ENCODE results near the gene SFXN3.
A peak's percentile ranks its signal among the peaks of the same experiment; 100 is the strongest.
"Not testable (repeated sequence)": the region's sequence is repeated elsewhere in the genome, so short reads cannot be mapped to it uniquely, and the experiment has no call there.

SFXN3 gene

DNA sequence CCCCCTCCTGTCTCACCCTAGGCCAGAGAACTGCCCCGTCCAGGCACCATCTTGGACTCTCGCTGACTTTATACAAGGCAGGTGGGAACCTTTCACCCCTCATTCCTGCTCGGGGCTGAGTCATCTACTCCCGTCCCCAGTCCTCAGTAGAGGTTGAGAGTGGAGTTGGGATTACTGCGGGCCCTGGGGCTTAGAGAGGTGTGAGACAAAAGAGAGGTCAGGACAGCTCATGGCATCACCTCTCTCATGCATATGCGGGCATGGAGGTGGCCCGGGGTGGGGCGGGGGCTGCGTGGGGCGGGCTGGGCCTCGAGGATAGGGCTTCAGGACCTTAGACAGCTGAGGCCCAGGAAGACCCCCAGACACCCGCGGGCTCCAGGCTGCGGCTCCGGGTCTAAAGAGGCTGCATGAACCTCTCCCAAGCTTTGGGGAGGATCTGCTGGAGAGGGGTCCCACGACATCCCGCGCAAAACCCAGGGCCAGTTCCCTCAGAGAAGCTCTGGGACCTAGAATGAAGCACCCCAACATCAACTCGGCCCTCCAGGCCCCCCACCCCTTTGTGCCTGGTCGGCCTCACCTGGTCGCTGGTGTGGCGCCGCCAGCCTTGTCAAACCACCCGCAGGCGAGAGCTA is 422 bp upstream of the SFXN3 start:
- peaks cover 51% of the 10 kb centered on the region for H3K27me3 ChIP-seq (ENCODE audit: control insufficient read depth, insufficient read depth, low read length)
- H3K9me3 ChIP-seq (ENCODE audit: control insufficient read depth, insufficient read depth, low read length) = no peaks in the 10 kb centered on the region
- H3K27ac ChIP-seq (ENCODE audit: low read depth, low read length) = peak overlapping the region; percentile 50
- H3K36me3 ChIP-seq (ENCODE audit: control insufficient read depth, insufficient read depth, low read length) = no peaks in the 10 kb centered on the region
- H3K4me3 ChIP-seq (ENCODE audit: low read depth, low read length) = peak overlapping the region; percentile 68
- peaks cover 27% of the 10 kb centered on the region for H3K4me1 ChIP-seq (ENCODE audit: control insufficient read depth, insufficient read depth, low read length)
- no peak overlapping the region for H3K9ac ChIP-seq (ENCODE audit: low read depth, low read length)

DNA sequence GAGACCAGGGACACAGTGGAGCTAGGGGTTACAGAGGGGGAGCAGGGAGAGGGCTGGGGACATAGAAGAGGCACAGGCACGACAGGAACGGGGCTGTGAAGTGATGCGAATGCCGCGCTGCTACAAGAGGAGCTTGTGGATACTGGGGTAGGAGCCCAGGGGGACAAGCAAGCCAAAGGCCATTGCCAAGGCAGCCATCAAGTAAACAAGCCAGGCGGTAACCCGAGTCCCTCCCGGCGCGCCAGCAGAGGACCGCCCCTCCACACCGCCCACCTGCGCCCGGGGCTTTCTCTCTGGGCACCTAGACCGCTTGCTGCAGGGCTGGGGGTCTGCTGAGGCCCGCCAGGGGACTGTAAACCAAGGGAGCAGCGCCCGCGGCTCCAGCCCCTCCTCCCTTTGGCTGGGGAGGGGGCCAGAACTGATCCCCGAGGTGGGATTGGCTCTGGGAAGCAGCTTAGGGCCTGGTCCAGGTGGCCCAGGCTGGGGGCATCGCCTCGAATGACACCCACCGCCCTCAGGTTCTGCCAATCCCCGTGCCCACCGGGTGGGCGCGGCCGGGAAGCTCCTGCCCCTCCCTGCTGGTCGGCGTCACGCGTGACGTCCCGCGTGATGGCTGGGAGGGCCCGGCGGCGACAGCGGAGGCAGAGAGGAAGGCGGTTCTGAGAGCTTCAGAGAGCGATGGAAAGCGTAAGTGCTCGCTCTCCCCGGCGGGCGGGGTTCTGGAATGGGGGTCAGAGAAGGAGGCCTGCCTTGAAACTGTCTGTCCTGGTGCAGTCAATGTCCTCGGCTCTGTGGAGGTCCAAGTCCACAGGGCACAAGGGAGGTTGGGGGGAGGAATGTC is 982 bp downstream of the SFXN3 start:
- H3K9me3 ChIP-seq (ENCODE audit: control insufficient read depth, insufficient read depth, low read length) = no peaks in the 10 kb centered on the region
- peaks cover 55% of the 10 kb centered on the region for H3K27me3 ChIP-seq (ENCODE audit: control insufficient read depth, insufficient read depth, low read length)
- H3K9ac ChIP-seq (ENCODE audit: low read depth, low read length) = no peak overlapping the region
- no peaks in the 10 kb centered on the region for H3K36me3 ChIP-seq (ENCODE audit: control insufficient read depth, insufficient read depth, low read length)
- peak overlapping the region; percentile 68 for H3K4me3 ChIP-seq (ENCODE audit: low read depth, low read length)
- H3K4me1 ChIP-seq (ENCODE audit: control insufficient read depth, insufficient read depth, low read length) = peaks cover 27% of the 10 kb centered on the region
- H3K27ac ChIP-seq (ENCODE audit: low read depth, low read length) = no peak overlapping the region

DNA sequence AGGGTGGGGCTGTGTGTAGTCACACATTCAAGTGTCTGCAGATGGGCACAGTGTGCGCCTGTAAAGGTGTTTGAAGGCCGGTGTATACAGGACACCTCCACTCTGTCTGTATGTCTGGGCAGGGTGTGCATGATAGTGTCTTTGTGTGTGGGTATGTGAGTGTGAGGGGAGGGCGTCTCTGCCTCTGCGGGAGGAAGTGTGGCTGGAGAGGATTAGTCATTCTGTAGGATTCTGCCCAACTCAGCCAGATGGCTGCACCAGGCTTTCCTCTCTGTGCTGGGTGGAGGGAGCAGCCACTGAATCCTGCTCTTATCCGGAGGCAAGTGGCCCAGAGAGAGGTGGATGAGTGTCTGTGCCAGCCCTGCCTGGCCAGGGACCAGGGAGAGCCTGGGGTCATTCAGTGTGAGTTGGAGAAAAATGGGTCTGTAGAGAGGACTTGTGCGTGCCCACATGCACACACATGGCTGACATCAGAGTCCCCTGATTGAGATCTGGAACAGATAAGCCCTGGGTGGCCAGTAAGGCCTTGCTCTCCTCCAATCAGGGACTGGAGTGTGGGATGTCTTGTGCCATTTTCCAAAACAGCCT is 1.7 kb downstream of the SFXN3 start:
- no peaks in the 10 kb centered on the region for H3K36me3 ChIP-seq (ENCODE audit: control insufficient read depth, insufficient read depth, low read length)
- peak overlapping the region; percentile 68 for H3K4me3 ChIP-seq (ENCODE audit: low read depth, low read length)
- no peak overlapping the region for H3K9ac ChIP-seq (ENCODE audit: low read depth, low read length)
- peaks cover 27% of the 10 kb centered on the region for H3K4me1 ChIP-seq (ENCODE audit: control insufficient read depth, insufficient read depth, low read length)
- no peaks in the 10 kb centered on the region for H3K9me3 ChIP-seq (ENCODE audit: control insufficient read depth, insufficient read depth, low read length)
- no peak overlapping the region for H3K27ac ChIP-seq (ENCODE audit: low read depth, low read length)
- H3K27me3 ChIP-seq (ENCODE audit: control insufficient read depth, insufficient read depth, low read length) = peaks cover 55% of the 10 kb centered on the region

GRCh38 chr10:101033276-101033675 is 2.2 kb downstream of the SFXN3 start:
- H3K4me1 ChIP-seq (ENCODE audit: control insufficient read depth, insufficient read depth, low read length) = peaks cover 27% of the 10 kb centered on the region
- no peak overlapping the region for H3K27ac ChIP-seq (ENCODE audit: low read depth, low read length)
- H3K27me3 ChIP-seq (ENCODE audit: control insufficient read depth, insufficient read depth, low read length) = peaks cover 55% of the 10 kb centered on the region
- no peaks in the 10 kb centered on the region for H3K9me3 ChIP-seq (ENCODE audit: control insufficient read depth, insufficient read depth, low read length)
- H3K36me3 ChIP-seq (ENCODE audit: control insufficient read depth, insufficient read depth, low read length) = no peaks in the 10 kb centered on the region
- no peak overlapping the region for H3K4me3 ChIP-seq (ENCODE audit: low read depth, low read length)
- H3K9ac ChIP-seq (ENCODE audit: low read depth, low read length) = no peak overlapping the region

DNA sequence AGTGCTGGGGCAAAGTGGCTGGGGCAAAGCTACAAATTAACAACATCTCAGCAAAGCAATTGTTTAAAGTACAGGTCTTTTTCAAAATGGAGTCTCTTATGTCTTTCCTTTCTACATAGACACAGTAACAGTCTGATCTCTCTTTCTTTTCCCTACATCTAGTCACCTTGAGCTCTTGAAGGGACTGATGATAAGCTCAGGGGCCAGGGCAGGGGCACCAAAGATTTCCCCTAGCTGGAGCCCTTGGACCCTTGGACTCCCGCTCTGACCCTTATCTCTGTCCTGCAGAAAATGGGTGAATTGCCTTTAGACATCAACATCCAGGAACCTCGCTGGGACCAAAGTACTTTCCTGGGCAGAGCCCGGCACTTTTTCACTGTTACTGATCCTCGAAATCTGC is 3.4 kb downstream of the SFXN3 start:
- H3K36me3 ChIP-seq (ENCODE audit: control insufficient read depth, insufficient read depth, low read length); H3K9ac ChIP-seq (ENCODE audit: low read depth, low read length); H3K27ac ChIP-seq (ENCODE audit: low read depth, low read length); H3K9me3 ChIP-seq (ENCODE audit: control insufficient read depth, insufficient read depth, low read length); H3K4me3 ChIP-seq (ENCODE audit: low read depth, low read length): not testable (repeated sequence)
- Histone ChIP-seq H3K4me1 (ENCODE audit: control insufficient read depth, insufficient read depth, low read length) (peaks cover 26% of the 10 kb centered on the region), H3K27me3 (ENCODE audit: control insufficient read depth, insufficient read depth, low read length) (peaks cover 51% of the 10 kb centered on the region)

GRCh38 chr10:101035314-101035713 is 4.3 kb downstream of the SFXN3 start:
- Histone ChIP-seq H3K9ac (ENCODE audit: low read depth, low read length) (no peak overlapping the region), H3K27me3 (ENCODE audit: control insufficient read depth, insufficient read depth, low read length) (peaks cover 47% of the 10 kb centered on the region), H3K4me3 (ENCODE audit: low read depth, low read length) (no peak overlapping the region)

DNA sequence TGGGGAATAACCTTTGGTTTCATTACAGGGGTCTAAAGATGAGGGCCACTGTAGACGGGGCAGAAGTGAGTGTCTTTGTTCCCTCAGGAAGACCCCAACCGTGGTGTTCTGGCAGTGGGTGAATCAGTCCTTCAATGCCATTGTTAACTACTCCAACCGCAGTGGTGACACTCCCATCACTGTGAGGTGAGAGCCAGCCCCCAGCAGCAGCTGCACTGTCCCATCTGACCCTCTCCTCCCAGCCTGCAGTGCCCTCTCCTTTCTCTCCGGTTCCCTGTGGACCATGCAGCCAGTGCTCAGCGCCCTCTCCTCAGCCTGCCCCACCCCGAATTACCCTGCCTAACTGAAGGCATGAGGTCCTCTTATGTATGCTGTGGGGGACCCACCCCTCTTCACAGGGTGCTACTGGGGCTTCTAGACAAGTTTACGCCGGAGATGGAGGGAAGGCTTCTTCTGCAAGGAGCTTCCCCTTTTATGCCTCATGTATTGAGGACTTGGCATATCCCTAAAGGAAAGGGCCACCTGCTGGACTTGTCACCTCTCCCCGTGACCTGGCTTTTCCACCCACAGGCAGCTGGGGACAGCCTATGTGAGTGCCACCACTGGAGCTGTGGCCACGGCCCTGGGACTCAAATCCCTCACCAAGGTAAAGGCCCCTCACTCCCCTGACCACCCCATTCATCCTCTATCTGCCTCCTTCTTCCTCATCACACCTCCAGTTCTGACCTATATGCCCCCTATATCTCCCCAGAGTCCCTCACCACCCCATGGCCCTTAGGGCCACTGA is 5.1 kb downstream of the SFXN3 start:
- H3K9me3 ChIP-seq (ENCODE audit: control insufficient read depth, insufficient read depth, low read length) = no peaks in the 10 kb centered on the region
- no peak overlapping the region for H3K9ac ChIP-seq (ENCODE audit: low read depth, low read length)
- no peak overlapping the region for H3K27ac ChIP-seq (ENCODE audit: low read depth, low read length)
- H3K27me3 ChIP-seq (ENCODE audit: control insufficient read depth, insufficient read depth, low read length) = peaks cover 44% of the 10 kb centered on the region
- no peaks in the 10 kb centered on the region for H3K36me3 ChIP-seq (ENCODE audit: control insufficient read depth, insufficient read depth, low read length)
- peaks cover 15% of the 10 kb centered on the region for H3K4me1 ChIP-seq (ENCODE audit: control insufficient read depth, insufficient read depth, low read length)
- H3K4me3 ChIP-seq (ENCODE audit: low read depth, low read length) = no peak overlapping the region

More at GRCh38 chr10:101035314-101035713, 4.3 kb downstream of the SFXN3 start:
- Histone ChIP-seq H3K36me3 (ENCODE audit: control insufficient read depth, insufficient read depth, low read length) (no peaks in the 10 kb centered on the region), H3K9me3 (ENCODE audit: control insufficient read depth, insufficient read depth, low read length) (no peaks in the 10 kb centered on the region), H3K4me1 (ENCODE audit: control insufficient read depth, insufficient read depth, low read length) (peaks cover 16% of the 10 kb centered on the region), H3K27ac (ENCODE audit: low read depth, low read length) (no peak overlapping the region)

- Histone ChIP-seq H3K9me3 (ENCODE audit: control insufficient read depth, insufficient read depth, low read length) (no peaks in the 10 kb centered on the region), H3K4me3 (ENCODE audit: low read depth, low read length) (no peak overlapping the region), H3K36me3 (ENCODE audit: control insufficient read depth, insufficient read depth, low read length) (no peaks in the 10 kb centered on the region), H3K27ac (ENCODE audit: low read depth, low read length) (no peak overlapping the region), H3K27me3 (ENCODE audit: control insufficient read depth, insufficient read depth, low read length) (peaks cover 38% of the 10 kb centered on the region), H3K9ac (ENCODE audit: low read depth, low read length) (no peak overlapping the region), H3K4me1 (ENCODE audit: control insufficient read depth, insufficient read depth, low read length) (peaks cover 9% of the 10 kb centered on the region)
Measured at GRCh38 chr10:101036726-101037125, 5.7 kb downstream of the SFXN3 start.

GRCh38 chr10:101038484-101038883 is 7.5 kb downstream of the SFXN3 start:
- no peaks in the 10 kb centered on the region for H3K36me3 ChIP-seq (ENCODE audit: control insufficient read depth, insufficient read depth, low read length)
- no peaks in the 10 kb centered on the region for H3K9me3 ChIP-seq (ENCODE audit: control insufficient read depth, insufficient read depth, low read length)
- H3K27ac ChIP-seq (ENCODE audit: low read depth, low read length) = no peak overlapping the region

DNA sequence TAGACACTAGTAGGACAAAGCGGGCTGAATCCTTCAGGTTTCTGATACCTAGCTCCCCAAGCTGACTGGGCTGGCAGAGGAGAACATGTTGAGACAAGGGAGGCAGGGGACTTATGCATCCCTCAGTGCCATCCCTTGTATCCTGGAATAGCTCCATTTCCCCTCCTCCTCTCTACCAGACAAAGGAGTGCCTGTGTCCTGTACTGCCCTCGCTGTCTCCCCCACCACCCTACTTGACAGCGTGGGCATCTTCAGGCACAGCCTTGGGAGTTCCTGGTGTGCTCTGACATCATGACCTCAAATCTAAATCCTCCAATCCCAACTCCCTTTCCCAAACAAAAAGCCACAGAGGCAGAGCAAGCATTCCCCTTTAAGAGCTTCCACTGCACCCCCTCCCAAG is 9.0 kb downstream of the SFXN3 start:
- H3K27me3 ChIP-seq (ENCODE audit: control insufficient read depth, insufficient read depth, low read length) = peaks cover 27% of the 10 kb centered on the region
- H3K4me1 ChIP-seq (ENCODE audit: control insufficient read depth, insufficient read depth, low read length) = peaks cover 11% of the 10 kb centered on the region

More at GRCh38 chr10:101038484-101038883, 7.5 kb downstream of the SFXN3 start:
- Histone ChIP-seq H3K4me3 (ENCODE audit: low read depth, low read length) (no peak overlapping the region), H3K4me1 (ENCODE audit: control insufficient read depth, insufficient read depth, low read length) (peaks cover 8% of the 10 kb centered on the region), H3K9ac (ENCODE audit: low read depth, low read length) (no peak overlapping the region), H3K27me3 (ENCODE audit: control insufficient read depth, insufficient read depth, low read length) (peaks cover 25% of the 10 kb centered on the region)

More for the DNA sequence above, 9.0 kb downstream of the SFXN3 start:
- H3K9ac ChIP-seq (ENCODE audit: low read depth, low read length) = no peak overlapping the region
- no peak overlapping the region for H3K27ac ChIP-seq (ENCODE audit: low read depth, low read length)
- no peak overlapping the region for H3K4me3 ChIP-seq (ENCODE audit: low read depth, low read length)
- H3K9me3 ChIP-seq (ENCODE audit: control insufficient read depth, insufficient read depth, low read length) = no peaks in the 10 kb centered on the region
- H3K36me3 ChIP-seq (ENCODE audit: control insufficient read depth, insufficient read depth, low read length) = no peaks in the 10 kb centered on the region

All from HUES48 (cell line).